ENCODE results near the gene ATP8B3.

ATP8B3 gene

DNA sequence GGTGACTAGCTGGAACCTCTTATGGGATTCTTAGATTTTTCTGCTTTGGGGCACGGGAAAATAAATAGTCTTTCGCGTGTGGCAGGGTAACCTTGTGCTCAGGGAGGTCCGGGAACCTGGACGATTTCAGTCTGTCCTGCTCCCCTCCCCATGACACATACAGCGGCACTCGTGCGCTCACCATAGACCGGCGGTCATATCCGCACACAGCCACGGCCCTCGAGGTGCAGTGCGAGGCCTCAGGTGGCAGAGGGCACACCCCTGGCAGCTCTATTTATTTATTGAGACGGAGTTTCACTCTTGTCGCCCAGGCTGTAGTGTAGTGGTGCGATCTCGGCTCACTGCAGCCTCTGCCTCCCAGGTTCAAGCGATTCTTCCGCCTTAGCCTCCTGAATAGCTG, 55.8 kb downstream of the ATP8B3 start:
- no peak for DNase-seq (ENCODE audit: low spot score)

DNA sequence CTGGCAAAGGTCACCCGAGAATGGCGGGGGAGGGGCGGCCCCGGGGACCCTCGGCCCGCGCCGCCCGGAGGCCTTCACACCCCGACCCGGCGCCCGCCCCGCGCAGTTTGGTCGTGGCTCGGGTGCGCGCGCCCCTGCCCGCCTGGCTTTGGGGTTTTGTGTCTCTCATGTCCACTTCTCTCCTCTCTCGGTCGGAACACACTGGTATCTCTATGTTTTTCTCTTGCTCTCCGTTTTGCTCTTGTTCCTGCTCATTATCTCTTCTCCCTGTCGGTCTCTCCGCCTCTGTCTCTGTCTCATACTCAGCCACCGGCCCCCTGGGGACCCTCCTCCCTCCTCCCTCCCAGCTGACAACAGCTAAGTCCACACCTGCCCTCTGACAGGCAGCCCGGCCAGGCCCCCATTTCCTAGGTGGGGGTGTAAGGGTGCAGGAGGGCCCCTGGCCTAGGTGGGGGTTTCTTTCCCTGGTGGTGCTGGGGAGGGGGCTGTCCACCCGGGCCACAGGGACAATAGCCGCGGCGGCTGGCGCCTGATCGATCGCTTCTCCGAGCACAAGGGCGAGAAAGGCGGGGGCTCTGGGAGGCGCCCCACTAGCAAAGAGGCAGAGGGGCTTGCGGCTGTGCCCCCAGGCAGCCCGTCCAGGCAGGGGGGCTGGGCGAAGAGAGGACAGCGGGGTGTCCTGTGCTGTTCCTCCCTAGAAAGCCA, 56.5 kb downstream of the ATP8B3 start:
- DNase-seq (ENCODE audit: low spot score): no peak

DNA sequence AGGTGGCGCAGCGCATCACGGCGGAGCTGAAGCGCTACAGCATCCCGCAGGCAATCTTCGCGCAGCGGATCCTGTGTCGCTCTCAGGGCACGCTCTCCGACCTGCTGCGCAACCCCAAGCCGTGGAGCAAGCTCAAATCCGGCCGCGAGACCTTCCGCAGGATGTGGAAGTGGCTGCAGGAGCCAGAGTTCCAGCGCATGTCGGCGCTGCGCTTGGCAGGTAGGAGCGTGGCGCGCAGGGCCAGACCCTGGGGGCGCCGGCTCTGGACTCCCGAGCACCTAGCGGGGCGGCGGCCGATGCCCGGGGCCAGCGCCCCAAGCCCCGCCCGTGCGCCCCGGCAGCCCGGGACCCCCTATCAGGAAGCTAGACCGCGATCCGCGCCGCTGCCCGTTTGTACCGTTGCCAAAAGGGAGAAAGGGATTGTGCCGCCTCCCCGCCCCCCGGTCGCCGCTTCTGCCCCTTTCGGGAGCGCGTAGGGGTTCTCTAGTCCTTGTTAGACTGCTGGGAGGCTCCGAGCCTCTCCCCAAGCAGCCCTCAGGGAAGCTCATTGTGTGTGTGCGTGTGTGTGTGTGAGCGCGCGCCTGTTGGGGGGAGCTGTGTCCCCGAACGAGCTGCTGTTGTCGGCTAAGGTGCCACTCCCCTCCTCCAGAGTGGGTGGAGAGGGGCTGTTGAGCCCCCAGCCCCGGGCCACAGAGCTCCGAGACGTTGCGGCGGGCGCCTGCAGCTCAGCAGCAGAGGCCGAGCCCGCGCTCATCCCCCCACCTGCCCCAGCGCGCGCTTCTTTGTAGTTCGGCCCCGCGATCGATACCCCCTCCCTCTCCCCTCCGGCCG, 57.2 kb downstream of the ATP8B3 start:
- no peak for DNase-seq (ENCODE audit: low spot score)

DNA sequence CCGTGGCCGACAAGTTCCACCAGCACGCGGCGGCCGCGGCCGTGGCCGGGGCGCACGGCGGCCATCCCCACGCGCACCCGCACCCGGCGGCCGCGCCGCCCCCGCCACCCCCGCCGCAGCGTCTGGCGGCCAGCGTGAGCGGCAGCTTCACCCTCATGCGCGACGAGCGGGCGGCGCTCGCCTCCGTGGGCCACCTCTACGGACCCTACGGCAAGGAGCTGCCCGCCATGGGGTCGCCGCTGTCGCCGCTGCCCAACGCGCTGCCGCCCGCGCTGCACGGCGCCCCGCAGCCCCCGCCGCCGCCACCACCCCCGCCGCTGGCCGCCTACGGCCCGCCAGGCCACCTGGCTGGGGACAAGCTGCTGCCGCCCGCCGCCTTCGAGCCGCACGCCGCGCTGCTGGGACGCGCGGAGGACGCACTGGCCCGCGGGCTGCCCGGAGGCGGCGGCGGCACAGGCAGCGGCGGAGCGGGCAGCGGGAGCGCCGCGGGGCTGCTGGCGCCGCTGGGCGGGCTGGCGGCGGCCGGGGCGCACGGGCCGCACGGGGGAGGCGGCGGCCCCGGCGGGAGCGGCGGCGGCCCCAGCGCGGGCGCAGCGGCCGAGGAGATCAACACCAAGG, 57.9 kb downstream of the ATP8B3 start:
- DNase-seq (ENCODE audit: low spot score): no peak

DNA sequence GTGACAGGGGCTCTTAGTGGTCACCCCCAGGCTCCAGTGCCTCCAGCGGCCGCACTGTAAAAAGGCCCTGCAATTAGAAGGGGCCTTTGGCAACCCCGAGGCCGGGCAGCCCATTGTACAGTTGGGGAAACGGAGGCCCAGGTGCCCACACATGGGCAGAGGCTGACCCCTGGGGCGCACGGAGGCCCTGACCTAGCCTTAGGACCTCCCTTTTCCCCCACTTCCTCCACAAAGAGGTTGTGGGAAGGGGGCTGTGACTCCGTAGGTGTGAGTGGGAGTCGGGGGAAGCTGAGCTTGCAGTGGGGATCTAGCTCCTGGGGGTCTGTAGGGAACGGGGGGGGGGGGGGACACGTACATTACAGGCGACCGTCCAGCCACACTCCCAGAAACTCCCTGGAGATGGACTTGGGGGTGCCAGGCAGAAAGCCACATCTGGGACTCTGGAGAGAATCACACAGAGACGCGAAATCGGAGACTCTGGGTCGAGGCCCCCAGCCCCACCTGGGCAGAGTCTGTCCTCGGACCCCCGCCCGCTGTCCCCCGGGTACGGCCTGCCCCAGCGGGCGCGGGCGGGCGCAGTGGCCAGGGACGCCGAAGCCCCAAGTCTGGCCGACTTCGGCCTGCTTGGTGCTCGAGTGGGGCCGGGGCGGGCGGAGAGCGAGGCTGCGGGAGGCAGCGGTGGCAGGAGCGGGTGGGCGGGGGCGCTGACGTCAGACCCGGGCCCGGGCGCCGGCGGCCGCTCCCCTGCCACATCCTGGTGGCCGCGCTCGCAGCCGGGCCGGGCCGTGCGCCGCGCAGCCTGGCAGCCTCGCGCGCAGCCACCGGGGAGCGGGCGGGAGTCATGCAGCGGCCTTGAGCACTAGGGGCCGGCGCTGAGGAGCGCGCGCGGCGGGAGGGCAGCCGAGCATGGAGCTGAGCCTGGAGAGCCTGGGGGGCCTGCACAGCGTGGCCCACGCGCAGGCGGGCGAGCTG, 59.0 kb downstream of the ATP8B3 start, which contains the start of gene ONECUT3:
Gene ONECUT3, plus strand, starts transcription at position 750 of the 972 bp plus-strand sequence. Its CDS starts 157 bp downstream, at position 907.
- DNase-seq (ENCODE audit: low spot score): no peak

DNA sequence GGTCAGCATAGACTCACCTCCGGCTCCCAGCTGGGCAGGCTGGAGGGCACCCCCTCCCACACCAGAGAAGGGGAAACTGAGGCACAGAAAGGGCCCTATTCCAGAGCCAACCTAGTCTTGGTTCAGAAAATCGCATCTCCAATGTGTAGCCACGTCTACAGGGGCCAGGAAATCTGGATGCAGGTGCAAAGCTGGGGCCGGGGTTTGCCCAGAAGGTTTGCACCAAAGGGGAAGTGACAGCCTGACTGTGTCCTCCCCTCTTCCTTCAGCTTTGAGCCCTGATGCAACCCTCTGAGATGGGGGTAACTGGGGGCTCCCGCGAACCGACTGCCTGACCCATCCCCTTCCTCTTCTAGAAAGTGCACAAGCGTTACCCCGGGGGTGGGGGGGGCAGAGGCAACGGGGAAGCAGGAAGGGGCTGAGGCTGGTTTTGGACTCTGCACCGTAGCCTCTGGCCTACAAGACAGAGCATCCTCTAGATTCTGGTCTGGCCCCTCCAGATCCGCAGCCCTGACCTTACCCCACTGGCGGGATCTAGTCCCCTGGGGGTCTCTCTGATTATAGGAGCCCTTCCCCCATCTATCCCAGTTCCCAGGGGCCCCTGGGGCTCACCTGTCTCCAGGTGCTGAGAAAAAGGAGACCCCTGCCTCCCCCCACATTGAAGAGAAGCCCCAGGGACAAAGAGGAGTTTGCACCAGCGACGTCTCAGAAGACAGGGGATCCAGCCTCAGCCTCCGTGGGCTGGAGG, 59.9 kb downstream of the ATP8B3 start:
- DNase-seq (ENCODE audit: low spot score): no peak

DNA sequence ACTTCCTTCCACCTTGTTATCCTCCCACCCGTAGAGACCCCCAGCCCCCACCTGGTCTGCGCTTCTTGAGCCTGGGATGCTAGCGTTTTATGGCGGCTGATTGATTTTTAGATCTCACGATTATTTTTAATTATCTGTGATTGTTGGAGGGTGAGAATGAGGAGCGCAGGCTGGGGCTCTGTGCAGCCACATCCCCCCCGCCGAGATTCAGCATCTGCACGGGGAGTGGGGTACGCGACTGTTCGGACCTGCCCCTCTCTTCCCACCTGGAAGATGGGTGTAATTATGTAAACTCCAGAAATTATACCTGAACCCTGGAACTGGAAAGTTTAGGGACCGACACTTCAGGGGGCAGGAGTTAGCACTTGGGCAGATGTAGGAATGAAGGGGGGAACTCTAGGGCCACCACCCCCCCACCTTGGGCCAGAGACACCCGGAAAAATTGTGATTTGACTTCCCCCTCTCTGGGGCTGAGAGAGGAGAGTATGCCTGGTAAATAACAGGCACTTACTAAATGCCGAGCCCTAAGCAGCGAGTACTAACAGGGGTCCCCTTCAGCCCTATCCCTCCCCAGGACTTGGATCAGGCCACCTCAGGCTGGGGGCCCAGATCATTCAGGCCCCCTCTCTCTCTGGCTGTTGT, 60.6 kb downstream of the ATP8B3 start:
- no peak for DNase-seq (ENCODE audit: low spot score)

DNA sequence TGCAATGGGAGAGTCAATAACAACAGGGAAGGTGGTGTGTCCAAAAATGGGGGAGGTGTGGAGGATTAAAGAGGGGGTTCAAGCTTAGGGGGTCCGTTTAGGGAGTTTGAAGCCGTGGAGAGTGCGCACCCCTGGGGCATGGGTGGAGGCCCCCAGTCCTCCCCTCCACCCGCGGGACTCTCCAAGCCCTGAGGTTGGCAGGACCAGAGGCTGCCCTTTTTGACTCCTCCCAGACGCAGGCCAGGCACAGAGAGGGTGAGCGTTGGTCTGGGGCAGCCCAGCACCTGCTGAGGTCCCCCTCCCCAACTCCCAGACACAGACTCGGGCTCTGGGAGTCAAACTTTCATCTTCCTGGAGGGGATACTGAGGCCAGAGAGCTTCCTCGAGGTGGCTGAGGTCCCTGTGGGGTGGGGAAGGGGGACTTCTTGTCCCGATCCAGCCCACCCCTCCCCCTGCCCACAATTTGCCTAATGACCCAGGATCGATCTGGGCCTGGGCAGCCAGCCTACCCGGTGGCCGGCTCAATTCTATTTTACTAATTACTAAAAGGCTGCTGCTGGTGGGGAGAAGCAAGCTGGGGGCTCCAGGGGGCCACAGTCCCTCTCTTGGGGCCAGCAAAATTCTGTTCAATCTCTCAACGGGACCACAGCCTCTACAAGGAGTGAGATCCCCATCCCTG, 61.6 kb downstream of the ATP8B3 start:
- DNase-seq (ENCODE audit: low spot score): no peak

DNA sequence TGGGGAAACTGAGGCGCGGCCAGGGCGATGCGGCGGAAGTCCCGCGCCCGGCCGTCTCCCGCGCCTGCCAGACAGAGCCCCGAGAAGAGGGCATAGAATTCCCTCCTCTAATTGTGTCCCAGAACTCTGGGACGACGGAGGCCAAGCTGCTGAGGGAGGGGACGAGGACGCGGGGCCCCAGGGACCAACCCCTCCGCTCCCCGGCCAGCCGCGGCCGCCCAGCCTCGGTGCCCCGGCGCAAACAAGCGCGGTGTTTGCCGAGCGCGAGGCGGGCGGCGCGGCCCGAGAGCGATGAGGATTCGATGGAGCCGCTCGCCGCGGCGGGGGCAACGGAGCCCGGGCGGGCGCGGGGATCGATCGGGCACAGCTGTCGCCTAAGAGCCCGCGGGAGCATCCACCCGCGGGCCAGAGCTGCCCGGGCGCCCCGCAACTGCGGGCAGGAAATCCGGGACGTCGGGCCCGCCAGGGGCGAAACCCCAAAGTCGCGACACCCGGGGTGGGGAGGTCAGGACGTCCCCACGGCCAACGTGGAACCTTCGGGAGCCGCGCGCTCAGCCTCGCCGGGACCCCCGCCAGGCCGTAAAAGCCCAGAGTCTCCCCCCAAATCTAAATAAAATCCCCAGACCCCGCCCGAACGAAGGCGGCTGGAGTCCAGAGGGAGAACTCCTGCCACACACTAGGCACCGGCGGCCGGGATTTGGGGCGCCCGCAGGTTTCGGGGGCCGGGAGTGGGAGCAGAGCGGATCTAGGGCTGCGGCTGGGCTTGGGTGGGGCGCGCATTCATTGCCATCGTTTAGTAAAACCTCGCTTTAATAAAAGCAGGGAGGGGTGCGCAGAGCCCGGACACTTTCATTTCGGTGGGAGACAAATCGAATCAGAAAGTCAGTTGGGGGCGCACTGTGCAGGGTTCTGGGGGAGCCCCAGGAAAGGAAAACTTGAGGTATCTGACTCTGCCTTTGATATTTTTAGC, 62.4 kb downstream of the ATP8B3 start:
- DNase-seq (ENCODE audit: low spot score): no peak

DNA sequence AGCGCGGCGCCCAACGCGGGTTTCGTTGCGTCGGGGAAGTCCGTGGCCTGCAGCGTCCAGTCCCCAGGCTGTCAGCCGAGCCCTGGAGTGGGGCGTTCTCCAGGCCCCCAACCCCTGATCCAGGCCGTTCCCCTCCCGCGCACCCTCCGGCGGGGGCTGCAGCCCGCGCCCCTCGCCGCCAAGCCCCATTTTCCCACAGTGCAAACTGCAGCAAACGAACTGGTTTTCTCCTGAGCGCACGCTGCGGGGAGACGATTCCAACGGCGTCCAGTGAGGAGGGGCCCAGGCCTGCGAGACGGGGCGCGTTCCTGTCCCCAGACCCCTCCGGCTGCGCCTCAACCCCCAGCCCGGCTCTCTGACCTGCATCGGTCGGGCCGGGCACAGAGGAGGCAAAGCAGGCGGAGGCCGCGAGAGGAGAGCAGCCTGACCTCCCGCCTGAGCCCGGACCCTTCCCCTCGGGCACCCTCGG, 63.2 kb downstream of the ATP8B3 start:
- no peak for DNase-seq (ENCODE audit: low spot score)

DNA sequence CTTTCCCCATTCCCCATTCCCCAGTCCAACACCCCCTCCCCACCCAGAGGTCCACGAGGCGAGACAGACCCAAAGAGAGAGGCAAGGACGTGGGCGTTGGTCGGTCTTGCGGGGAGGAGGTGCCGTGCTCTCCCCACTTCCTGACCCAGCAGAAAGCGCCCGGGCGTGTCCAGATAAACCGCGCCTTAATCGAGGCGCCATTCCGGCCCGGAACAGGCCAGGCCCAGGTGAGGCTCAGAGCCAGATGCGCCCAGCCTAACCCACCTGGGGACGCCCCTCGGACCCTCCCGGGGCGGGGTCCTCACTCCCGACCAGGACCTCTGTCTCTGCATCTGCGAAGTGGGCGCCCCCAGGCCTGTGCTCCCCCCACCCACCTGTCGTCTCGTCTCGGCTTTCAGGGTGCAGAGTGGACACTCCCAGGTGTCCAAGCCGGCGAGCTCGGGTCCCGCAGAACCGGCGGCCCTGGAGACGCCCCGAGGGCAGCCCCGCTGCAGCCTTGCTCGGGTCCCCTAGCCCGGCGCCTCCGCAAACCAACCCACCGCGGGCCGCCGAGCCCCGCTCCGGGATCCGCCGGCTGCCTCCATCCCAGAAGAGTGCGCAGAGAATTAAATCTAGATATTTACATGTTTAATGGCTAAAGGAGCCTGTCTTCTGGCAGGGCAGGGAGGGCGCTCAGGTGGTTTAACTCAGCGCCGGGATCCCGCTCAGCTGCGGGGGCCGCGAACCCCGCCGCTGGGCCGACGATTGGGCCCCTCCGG, 63.8 kb downstream of the ATP8B3 start:
- DNase-seq (ENCODE audit: low spot score): no peak

DNA sequence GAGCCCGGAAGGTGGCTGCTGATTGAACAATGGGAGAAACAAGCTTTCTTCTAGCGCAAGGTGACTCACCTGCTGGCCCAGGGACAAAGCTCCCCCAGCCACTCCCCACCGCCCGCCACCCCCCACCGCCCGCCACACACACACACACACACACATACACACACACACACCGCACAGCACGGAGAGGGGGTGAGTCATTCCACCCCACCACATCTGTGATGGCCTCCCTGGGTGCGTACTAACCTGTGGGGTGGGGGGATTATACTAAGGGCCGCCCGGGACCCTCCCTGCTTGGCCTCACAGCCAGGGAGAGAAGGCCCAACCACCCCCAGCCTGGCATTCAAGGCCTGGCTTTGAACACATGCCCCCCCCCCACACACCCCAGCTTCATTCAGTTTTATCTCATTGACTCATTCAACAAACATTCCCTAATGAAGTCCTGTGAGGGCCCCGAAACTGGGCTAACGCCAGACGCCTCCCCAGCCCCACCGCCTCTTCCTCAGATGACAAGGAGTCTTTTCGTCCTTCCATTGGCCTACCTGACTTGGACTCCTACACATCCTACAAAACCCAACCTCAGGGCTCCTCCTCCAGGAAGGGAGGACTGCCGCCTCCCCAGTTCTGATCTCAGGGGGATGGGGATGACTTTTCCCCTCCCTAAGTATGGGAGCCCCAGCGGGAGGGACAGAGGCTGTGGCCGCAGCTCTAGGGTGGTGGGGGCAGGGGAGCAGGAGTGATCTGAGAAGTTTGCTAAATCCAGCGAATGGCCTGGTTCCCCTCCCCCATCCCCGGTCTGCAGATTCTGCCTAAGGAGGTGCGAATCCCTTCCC, 64.6 kb downstream of the ATP8B3 start:
- DNase-seq (ENCODE audit: low spot score): no peak

DNA sequence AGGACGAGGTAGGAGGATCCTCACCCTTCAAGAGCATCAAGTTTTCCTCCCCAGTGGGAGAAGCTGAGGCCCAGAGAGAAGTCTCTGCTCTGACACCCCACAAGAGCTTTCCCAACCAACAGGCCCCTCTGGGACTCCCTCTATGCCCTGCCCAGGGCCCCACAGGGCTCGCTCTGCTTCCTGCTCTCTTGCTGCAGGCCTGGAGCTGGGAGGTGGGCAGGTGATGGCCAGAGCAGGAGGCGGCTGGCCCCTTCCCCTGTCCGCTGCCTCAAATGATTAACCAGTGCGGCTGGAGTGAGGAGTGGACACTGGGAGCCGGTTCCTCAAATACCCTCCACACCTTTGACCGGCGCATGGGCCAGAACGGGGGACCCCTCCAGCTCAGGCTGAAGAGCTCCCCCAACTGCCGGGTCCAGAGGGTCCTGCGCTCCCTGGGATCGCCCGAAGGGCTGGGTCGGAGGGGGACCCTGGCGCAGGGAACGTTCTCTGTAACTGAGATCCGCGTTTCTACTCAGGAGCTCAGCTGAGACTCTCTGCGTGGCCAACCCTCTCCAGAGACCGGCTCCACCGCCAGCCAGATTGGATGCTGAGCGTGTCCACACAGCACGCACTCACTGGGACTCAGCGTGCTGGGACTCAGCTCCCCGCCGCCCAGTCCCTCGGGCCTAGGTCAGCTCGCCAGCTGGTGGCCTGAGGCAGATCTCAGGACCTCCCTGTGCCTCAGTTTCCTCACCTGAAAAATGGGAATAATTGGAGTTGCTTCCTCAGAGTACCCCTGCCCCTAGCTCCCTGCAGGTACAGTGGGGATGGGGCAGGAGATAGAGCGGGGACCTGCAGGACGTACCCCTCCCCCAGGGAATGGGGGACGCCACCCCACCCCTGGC, 65.4 kb downstream of the ATP8B3 start:
- no peak for DNase-seq (ENCODE audit: low spot score)

DNA sequence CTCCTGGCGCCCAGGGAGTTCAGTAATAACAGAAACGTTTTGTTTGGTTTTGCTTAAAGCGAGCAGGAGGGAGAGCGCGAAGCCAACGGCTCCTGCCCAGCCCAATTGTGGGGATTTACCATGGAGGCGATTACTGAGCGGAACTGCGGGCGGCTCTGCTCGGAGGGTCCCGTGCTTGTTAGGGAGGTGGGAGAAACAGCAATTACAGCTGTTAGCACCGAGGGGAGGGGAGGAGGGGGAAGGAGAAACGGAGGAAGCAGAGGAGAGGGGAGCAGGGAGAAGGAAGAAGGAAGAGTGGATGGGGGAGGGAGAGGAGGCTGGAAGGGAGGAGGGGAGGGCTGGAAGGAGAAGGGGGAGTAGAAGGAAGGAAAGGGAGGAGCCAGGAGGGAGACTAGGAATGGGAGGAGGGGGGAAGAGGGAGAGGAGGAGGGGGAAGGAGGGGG, 66.5 kb downstream of the ATP8B3 start:
- DNase-seq (ENCODE audit: low spot score): no peak

DNA sequence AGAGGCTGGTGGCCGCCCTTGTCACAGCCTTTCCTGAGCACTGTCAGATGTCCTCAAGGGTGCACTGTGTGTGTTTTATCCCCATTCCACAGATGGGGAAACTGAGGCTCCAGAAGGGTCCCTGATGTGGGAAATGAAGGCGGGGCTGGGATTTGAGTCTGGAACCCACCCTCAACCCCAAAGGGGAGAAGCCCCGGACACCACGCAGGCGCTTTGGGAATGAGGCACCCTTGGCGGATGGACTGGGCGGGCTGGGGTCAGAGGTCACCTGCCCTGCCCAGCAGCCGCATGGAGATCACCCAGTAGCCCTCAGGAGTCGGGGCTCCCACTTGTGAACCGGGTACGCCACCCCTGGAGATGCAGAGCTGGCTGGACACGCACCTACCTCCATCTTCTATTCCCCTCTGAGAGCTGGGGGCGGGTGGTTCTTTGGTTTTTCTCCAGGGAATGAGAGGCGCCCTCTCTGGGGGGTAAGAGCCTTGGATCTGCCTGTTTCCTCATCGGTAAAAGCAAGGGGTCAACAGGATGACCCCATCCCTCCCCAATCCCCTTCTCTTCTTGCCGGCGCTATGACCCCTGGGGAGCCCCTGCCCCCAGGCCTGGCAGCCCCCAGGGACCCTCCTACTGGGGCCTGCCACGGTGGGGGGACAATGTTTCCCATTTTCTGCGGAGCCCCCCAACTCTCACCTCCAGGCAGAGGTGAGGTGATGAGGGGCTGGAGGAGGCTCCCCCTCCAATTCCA, 67.1 kb downstream of the ATP8B3 start:
- no peak for DNase-seq (ENCODE audit: low spot score)

Measured in hematopoietic multipotent progenitor cell treated with erythropoietin and hydrocortisone succinate and interleukin-3 and kit ligand, for 17 days (in vitro differentiated cells).